Adrenal gland (tissue), 12 donors: ENCODE results near the gene DIPK1C. TPM values are rescaled to one million over a fixed set of nuclear protein-coding genes. Genes with fewer than 3 reads are reported as not detected.

Experiments used
- DNase-seq, 7 donors: peaks; one replicate each; pipeline ENCODE4 v3.0.0-alpha.2; 2019 to 2020
- H3K27ac ChIP-seq, 5 donors: fragments of 200-600 bp; sonication (generic) in 4 of 5; 1 replicate in 3 of 5; 2 replicates in 2 of 5; pipeline versions ENCODE4 v1.5.1 to v1.8.0; 2016 to 2020; ENCODE audit warnings: mild to moderate bottlenecking in 1 of 5
- H3K27me3 ChIP-seq: fragments of 200-600 bp; 2 replicates; pipeline ENCODE4 v1.8.0; 2021
- H3K36me3 ChIP-seq, 2 donors: fragments of 200-600 bp; replicated peaks in 1 of 2; 1 replicate in 1 of 2; 2 replicates in 1 of 2; pipeline versions ENCODE4 v1.5.1 to v1.8.0; 2018 to 2022
- H3K4me1 ChIP-seq, 2 donors: fragments of 200-600 bp; replicated peaks in 1 of 2; 1 replicate in 1 of 2; 2 replicates in 1 of 2; pipeline versions ENCODE4 v1.5.1 to v1.8.0; 2018 to 2021
- H3K4me3 ChIP-seq, 4 donors: fragments of 200-600 bp; sonication (generic) in 3 of 4; one replicate each; pipeline ENCODE4 v1.5.1; 2016 to 2018
- H3K9me3 ChIP-seq, 3 donors: fragments of 200-600 bp; sonication (generic) in 1 of 3; replicated peaks in 1 of 3; 1 replicate in 2 of 3; 2 replicates in 1 of 3; pipeline versions ENCODE4 v1.5.1 to v1.8.0; 2016 to 2021
- POLR2A ChIP-seq, 2 donors: fragments of 450-650 bp; IDR thresholded peaks; one replicate each; pipeline ENCODE4 v1.6.1; 2017; ENCODE audit warnings: antibody characterized with exemption in 2 of 2, mild to moderate bottlenecking in 2 of 2, moderate library complexity in 1 of 2
- WGBS, 4 donors: extraction: QIAGEN DNeasy Blood & Tissue Kit in 2 of 4; methylation state at CpG; one replicate each; pipeline versions ENCODE4 v1.1.5 to v1.1.7; 2013 to 2017; 5-methylcytosine and 5-hydroxymethylcytosine counted together
- intact Hi-C, 2 donors: fragments of 100-400 bp; cut with DNase I; formaldehyde crosslinking; loops; one replicate each; pipeline versions ENCODE4 v1.14.1 to v1.15.0; 2022 to 2023
- polyA plus RNA-seq, 3 donors: library from polyadenylated mRNA; stranded (reverse); fragments of 200-250 nt in 2 of 3; fragments of 350-450 nt in 1 of 3; fragmentation: Illumina TruSeq in 1 of 3; extraction: RNeasy Lipid Tissue Mini Kit (QIAGEN cat#74804) in 1 of 3; gene quantifications; one replicate each; pipeline ENCODE4 v1.2.3, GENCODE V29; 2013 to 2014
- total RNA-seq, 9 donors: library from RNA; depleted of rRNA in 4 of 9; stranded (reverse); fragments of >200 nt in 4 of 9; fragments of 120-200 nt in 1 of 9; fragmentation: NEBNext Ultra II Directional in 1 of 9; extraction: Animal tissue kit (Norgen Biotek cat#: 25700) in 1 of 9; gene quantifications; one replicate each; pipeline versions ENCODE4 v1.1.0 to v1.2.4, GENCODE V29; 2013 to 2023
- TF ChIP-seq, protein P1 (sequence below), 6 experiments: fragments of 450-650 bp in 4 of 6; fragments of 200-600 bp in 2 of 6; sonication (generic) in 1 of 6; IDR thresholded peaks; 1 replicate in 5 of 6; 2 replicates in 1 of 6; pipeline versions ENCODE4 v1.5.1 to v1.8.0; 2016 to 2021; ENCODE audit warnings: antibody characterized with exemption in 6 of 6, mild to moderate bottlenecking in 2 of 6, moderate library complexity in 1 of 6
- donor health status: healthy with polysubstance abuse.
- donor health status: Bipolar disorder and iron deficiency.
- donor health status: DM: yes; HTN: yes; CAD: no.
- donor health status: DM: no; HTN: no; CAD: no.
- donor health status: DM: no; HTN: no; CAD: no.
- donor health status: DM: yes; HTN: yes; CAD: no.

The DIPK1C gene
- total and polyA plus RNA-seq, 12 donors: 0.17 to 0.37 (median 0.22) TPM; not detected in 9

DNA sequence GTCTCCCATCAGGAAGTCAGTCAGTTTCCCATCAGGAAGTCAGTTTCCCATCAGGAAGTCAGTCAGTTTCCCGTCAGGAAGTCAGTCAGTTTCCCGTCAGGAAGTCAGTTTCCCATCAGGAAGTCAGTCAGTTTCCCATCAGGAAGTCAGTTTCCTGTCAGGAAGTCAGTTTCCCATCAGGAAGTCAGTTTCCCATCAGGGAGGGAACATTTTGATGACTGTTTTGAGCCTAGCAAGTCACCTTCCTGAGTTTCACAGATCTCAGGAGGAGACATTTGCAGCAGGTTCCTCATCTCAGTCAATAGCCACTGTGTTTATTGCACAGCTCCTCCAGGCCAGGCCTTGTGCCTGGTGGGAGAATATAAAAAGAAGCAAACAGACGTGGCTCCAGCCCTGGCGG, 31.9 kb downstream of the DIPK1C start:
- Histone ChIP-seq H3K4me1 (no peaks in the 10 kb centered on the region), H3K4me3 (no peak overlapping the region), H3K36me3 (no peaks in the 10 kb centered on the region), H3K9me3 (no peaks in the 10 kb centered on the region), H3K27ac (no peak overlapping the region), H3K27me3 (no peaks in the 10 kb centered on the region)
- 76 to 86% (median 83%) methylated on average over 3 to 4 of the region's 4 CpGs for WGBS, 4 donors
- no peak for TF ChIP-seq POLR2A (IDR thresholded peaks at IDR 0.05)
- TF ChIP-seq, protein P1, sequence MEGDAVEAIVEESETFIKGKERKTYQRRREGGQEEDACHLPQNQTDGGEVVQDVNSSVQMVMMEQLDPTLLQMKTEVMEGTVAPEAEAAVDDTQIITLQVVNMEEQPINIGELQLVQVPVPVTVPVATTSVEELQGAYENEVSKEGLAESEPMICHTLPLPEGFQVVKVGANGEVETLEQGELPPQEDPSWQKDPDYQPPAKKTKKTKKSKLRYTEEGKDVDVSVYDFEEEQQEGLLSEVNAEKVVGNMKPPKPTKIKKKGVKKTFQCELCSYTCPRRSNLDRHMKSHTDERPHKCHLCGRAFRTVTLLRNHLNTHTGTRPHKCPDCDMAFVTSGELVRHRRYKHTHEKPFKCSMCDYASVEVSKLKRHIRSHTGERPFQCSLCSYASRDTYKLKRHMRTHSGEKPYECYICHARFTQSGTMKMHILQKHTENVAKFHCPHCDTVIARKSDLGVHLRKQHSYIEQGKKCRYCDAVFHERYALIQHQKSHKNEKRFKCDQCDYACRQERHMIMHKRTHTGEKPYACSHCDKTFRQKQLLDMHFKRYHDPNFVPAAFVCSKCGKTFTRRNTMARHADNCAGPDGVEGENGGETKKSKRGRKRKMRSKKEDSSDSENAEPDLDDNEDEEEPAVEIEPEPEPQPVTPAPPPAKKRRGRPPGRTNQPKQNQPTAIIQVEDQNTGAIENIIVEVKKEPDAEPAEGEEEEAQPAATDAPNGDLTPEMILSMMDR (IDR thresholded peaks at IDR 0.05): no peak
- intact Hi-C loops: no loop called here
- DNase-seq: no peak

DNA sequence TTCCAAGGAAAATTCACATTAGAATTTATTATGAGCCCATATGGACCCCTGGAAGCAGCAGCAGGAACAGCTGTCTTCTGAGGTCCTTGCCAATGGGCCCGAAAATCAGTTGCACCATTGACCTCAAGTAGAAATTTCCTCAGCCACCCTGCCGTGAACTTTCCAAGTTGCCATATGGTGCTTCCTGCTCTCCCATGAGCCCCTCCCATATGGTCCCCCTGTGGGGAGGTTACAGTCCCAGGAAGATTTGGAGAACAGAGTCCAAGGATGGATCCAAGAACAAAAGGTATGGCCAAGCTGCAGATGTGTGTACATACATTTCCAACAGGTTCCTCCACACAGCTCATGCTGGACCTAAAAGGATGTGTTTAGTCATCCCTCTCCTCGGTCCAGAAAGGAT, 34.6 kb downstream of the DIPK1C start:
- H3K9me3 ChIP-seq: no peaks in the 10 kb centered on the region
- no peak for DNase-seq
- no peak overlapping the region for H3K27ac ChIP-seq
- H3K4me1 ChIP-seq: no peaks in the 10 kb centered on the region
- intact Hi-C loops: no loop called here
- 63 to 78% (median 65%) methylated on average over 2 to 3 of the region's 3 CpGs for WGBS, 4 donors
- TF ChIP-seq, protein P1 (IDR thresholded peaks at IDR 0.05): no peak
- TF ChIP-seq POLR2A (IDR thresholded peaks at IDR 0.05): no peak
- H3K27me3 ChIP-seq: no peaks in the 10 kb centered on the region
- no peak overlapping the region for H3K4me3 ChIP-seq
- no peaks in the 10 kb centered on the region for H3K36me3 ChIP-seq

DNA sequence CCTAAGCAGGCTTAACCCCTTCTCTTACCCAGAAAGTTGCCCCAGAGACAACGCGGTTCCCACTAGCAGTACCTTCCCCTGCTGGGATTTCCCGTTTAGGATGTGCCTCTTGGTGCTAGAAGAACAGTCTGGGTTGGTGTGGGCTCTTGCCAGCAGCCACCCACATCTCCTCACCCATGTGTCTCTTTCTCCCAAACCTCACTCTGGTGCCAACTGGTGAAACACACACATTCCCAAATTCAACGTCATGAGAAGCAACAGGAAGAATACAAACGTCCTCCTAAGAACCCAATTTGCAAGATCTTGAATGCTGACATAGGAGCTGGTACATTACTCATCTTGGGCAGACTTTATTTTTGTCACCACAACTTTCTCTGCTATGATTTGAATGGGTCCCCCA, 36.2 kb downstream of the DIPK1C start:
- Histone ChIP-seq H3K36me3 (no peaks in the 10 kb centered on the region), H3K9me3 (no peaks in the 10 kb centered on the region), H3K4me3 (no peak overlapping the region), H3K27ac (no peak overlapping the region), H3K27me3 (no peaks in the 10 kb centered on the region), H3K4me1 (no peaks in the 10 kb centered on the region)
- 77 to 81% (median 78%) methylated on average over 5 of the region's 5 CpGs for WGBS, 4 donors
- intact Hi-C loops: no loop called here
- no peak for DNase-seq
- TF ChIP-seq, protein P1 (IDR thresholded peaks at IDR 0.05): no peak
- TF ChIP-seq POLR2A (IDR thresholded peaks at IDR 0.05): no peak

DNA sequence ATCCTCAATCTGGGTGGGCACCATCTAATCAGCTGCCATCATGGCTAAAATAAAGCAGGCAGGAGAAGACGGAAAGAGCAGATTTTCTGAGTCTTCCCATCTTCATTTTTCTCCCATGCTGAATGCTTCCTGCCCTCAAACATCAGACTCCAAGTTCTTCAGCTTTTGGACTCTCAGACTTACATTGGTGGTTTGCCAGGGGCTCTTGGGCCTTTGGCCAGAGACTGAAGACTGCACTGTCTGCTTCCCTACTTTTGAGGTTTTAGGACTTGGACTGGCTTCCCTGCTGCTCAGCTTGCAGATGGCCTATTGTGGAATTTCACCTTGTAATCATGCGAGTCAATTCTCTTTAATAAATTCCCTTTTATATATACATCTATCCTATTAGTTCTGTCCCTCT, 36.6 kb downstream of the DIPK1C start:
- H3K27me3 ChIP-seq: no peaks in the 10 kb centered on the region
- no peak overlapping the region for H3K27ac ChIP-seq
- no peak overlapping the region for H3K4me3 ChIP-seq
- peak in 2 of 7 donors; percentile 31 to 57 for DNase-seq
- no peaks in the 10 kb centered on the region for H3K4me1 ChIP-seq
- 58 to 83% (median 67%) methylated on average over 2 of the region's 2 CpGs for WGBS, 4 donors
- no peaks in the 10 kb centered on the region for H3K36me3 ChIP-seq
- TF ChIP-seq POLR2A (IDR thresholded peaks at IDR 0.05): no peak
- TF ChIP-seq, protein P1 (IDR thresholded peaks at IDR 0.05): no peak
- no peaks in the 10 kb centered on the region for H3K9me3 ChIP-seq
- intact Hi-C loops: no loop called here
